ENCODE data around the gene RAB11FIP4. TPM values are rescaled to one million over a fixed set of nuclear protein-coding genes. Genes with fewer than 3 reads are reported as not detected.
A peak's percentile ranks its signal among the peaks of the same experiment; 100 is the strongest.

RAB11FIP4 gene
- total and polyA plus RNA-seq, 4 donors: 1.5 to 16.0 (median 3.3) TPM

DNA sequence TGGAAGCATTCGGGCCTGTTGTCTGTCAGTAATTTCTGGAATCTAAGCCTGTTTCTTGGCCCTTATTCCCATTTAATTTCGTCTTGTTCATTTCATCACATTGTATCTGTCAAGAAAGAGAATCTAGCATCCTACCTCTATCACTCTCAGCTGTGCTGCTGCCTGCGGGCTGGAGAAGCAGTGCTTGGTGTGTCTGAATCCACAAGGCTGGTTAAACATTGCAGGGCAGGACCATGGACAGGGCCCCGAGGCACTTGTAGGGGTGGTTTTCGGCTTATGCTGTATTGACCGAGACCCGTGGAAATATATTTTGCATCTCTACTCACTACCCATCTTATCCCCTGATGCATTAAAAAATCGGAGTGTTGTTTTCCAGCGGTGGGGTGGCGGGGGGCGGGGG is 3.1 kb downstream of the RAB11FIP4 start:
- no peak overlapping the region for H3K4me3 ChIP-seq (ENCODE audit: low read depth in 1 of 3, low read length in 3 of 3)
- peaks cover 0 to 10% (median 2%) of the 10 kb centered on the region in 4 donors for H3K4me1 ChIP-seq (ENCODE audit: control insufficient read depth in 4 of 4, insufficient read depth in 4 of 4, low read length in 3 of 4)
- peaks cover 0 to 5% (median 3%) of the 10 kb centered on the region in 4 donors for H3K27me3 ChIP-seq (ENCODE audit: control insufficient read depth in 4 of 4, insufficient read depth in 4 of 4, low read length in 3 of 4)
- DNase-seq (ENCODE audit: low spot score): peak; percentile 74
- H3K27ac ChIP-seq (ENCODE audit: low read depth in 1 of 2, low read length in 2 of 2): no peak overlapping the region
- 16% methylated on average over 11 of the region's 11 CpGs for WGBS
- no peak for TF ChIP-seq SP1 (IDR thresholded peaks at IDR 0.05)
- TF ChIP-seq, protein P1, sequence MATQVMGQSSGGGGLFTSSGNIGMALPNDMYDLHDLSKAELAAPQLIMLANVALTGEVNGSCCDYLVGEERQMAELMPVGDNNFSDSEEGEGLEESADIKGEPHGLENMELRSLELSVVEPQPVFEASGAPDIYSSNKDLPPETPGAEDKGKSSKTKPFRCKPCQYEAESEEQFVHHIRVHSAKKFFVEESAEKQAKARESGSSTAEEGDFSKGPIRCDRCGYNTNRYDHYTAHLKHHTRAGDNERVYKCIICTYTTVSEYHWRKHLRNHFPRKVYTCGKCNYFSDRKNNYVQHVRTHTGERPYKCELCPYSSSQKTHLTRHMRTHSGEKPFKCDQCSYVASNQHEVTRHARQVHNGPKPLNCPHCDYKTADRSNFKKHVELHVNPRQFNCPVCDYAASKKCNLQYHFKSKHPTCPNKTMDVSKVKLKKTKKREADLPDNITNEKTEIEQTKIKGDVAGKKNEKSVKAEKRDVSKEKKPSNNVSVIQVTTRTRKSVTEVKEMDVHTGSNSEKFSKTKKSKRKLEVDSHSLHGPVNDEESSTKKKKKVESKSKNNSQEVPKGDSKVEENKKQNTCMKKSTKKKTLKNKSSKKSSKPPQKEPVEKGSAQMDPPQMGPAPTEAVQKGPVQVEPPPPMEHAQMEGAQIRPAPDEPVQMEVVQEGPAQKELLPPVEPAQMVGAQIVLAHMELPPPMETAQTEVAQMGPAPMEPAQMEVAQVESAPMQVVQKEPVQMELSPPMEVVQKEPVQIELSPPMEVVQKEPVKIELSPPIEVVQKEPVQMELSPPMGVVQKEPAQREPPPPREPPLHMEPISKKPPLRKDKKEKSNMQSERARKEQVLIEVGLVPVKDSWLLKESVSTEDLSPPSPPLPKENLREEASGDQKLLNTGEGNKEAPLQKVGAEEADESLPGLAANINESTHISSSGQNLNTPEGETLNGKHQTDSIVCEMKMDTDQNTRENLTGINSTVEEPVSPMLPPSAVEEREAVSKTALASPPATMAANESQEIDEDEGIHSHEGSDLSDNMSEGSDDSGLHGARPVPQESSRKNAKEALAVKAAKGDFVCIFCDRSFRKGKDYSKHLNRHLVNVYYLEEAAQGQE (IDR thresholded peaks at IDR 0.05): peak; percentile 99
- H3K9me3 ChIP-seq (ENCODE audit: control insufficient read depth in 4 of 4, low read length in 3 of 4): no peaks in the 10 kb centered on the region
- no peak overlapping the region for H3K9ac ChIP-seq (ENCODE audit: low read depth in 1 of 2, low read length in 2 of 2)
- H3K36me3 ChIP-seq (ENCODE audit: control insufficient read depth in 4 of 4, insufficient read depth in 3 of 4, low read depth in 1 of 4, low read length in 3 of 4): no peaks in the 10 kb centered on the region

DNA sequence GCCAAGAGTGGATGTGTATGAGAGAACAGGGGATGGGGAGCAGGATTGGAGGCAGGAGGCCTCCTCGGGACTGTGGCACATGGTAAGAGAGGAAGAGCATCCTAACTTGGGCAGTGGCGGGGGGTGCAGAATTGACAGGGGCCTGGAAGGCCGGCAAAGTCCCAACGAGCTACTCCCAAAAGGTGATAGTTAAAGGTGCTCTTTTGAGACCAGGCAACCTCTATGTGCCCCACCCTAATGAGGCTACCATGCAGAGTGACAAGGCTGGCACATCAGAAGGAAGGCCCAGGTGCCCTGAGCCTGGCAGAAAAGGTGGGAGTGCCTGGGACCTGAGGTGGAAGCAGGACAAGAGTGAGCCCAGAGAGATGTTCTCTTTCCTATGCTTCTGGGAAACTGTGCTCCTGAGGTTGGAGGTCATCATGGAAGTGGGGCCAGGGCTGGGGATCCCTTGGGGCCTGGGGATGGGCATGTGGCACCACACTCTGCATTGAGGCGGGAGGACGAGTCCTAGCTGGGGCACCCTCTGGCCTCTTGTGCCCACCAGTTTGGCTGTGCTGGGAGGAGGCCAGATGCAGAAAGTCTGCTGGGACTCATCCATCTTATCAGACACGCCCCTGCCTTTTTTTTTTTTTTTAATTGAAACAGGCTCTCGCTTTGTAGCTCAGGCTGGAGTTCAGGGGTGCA is 5.9 kb downstream of the RAB11FIP4 start:
- Histone ChIP-seq H3K4me1 (ENCODE audit: control insufficient read depth in 4 of 4, insufficient read depth in 4 of 4, low read length in 3 of 4) (peaks cover 0 to under 1% (median 0%) of the 10 kb centered on the region in 4 donors), H3K9ac (ENCODE audit: low read depth in 1 of 2, low read length in 2 of 2) (no peak overlapping the region), H3K9me3 (ENCODE audit: control insufficient read depth in 4 of 4, low read length in 3 of 4) (no peaks in the 10 kb centered on the region), H3K36me3 (ENCODE audit: control insufficient read depth in 4 of 4, insufficient read depth in 3 of 4, low read depth in 1 of 4, low read length in 3 of 4) (no peaks in the 10 kb centered on the region), H3K27me3 (ENCODE audit: control insufficient read depth in 4 of 4, insufficient read depth in 4 of 4, low read length in 3 of 4) (peaks cover 0 to 2% (median under 1%) of the 10 kb centered on the region in 4 donors), H3K4me3 (ENCODE audit: low read depth in 1 of 3, low read length in 3 of 3) (no peak overlapping the region), H3K27ac (ENCODE audit: low read depth in 1 of 2, low read length in 2 of 2) (no peak overlapping the region)
- 80% methylated on average over 8 of the region's 8 CpGs for WGBS
- no peak for DNase-seq (ENCODE audit: low spot score)
- TF ChIP-seq, protein P2, sequence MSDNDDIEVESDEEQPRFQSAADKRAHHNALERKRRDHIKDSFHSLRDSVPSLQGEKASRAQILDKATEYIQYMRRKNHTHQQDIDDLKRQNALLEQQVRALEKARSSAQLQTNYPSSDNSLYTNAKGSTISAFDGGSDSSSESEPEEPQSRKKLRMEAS (IDR thresholded peaks at IDR 0.05): no peak
- TF ChIP-seq RAD21 (IDR thresholded peaks at IDR 0.05) (no peak), GABPA (IDR thresholded peaks at IDR 0.05 in 1 of 2, conservative IDR thresholded peaks at IDR 0.05 in 1 of 2) (no peak), FOXA1 (IDR thresholded peaks at IDR 0.05) (no peak), JUND (IDR thresholded peaks at IDR 0.05) (no peak), FOXA2 (IDR thresholded peaks at IDR 0.05) (no peak), RXRA (IDR thresholded peaks at IDR 0.05) (no peak), HNF4G (IDR thresholded peaks at IDR 0.05) (no peak), NR2F2 (IDR thresholded peaks at IDR 0.05) (no peak), EGR1 (IDR thresholded peaks at IDR 0.05; ENCODE audit: low read depth in 2 of 2) (no peak), YY1 (IDR thresholded peaks at IDR 0.05) (no peak), HNF4A (conservative IDR thresholded peaks at IDR 0.05) (no peak)
- TF ChIP-seq, protein P3, sequence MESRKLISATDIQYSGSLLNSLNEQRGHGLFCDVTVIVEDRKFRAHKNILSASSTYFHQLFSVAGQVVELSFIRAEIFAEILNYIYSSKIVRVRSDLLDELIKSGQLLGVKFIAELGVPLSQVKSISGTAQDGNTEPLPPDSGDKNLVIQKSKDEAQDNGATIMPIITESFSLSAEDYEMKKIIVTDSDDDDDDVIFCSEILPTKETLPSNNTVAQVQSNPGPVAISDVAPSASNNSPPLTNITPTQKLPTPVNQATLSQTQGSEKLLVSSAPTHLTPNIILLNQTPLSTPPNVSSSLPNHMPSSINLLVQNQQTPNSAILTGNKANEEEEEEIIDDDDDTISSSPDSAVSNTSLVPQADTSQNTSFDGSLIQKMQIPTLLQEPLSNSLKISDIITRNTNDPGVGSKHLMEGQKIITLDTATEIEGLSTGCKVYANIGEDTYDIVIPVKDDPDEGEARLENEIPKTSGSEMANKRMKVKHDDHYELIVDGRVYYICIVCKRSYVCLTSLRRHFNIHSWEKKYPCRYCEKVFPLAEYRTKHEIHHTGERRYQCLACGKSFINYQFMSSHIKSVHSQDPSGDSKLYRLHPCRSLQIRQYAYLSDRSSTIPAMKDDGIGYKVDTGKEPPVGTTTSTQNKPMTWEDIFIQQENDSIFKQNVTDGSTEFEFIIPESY (IDR thresholded peaks at IDR 0.05): no peak
- TF ChIP-seq, protein P4, sequence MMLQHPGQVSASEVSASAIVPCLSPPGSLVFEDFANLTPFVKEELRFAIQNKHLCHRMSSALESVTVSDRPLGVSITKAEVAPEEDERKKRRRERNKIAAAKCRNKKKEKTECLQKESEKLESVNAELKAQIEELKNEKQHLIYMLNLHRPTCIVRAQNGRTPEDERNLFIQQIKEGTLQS (IDR thresholded peaks at IDR 0.05): no peak
- TF ChIP-seq, protein P1 (IDR thresholded peaks at IDR 0.05): no peak
- TF ChIP-seq, protein P5, sequence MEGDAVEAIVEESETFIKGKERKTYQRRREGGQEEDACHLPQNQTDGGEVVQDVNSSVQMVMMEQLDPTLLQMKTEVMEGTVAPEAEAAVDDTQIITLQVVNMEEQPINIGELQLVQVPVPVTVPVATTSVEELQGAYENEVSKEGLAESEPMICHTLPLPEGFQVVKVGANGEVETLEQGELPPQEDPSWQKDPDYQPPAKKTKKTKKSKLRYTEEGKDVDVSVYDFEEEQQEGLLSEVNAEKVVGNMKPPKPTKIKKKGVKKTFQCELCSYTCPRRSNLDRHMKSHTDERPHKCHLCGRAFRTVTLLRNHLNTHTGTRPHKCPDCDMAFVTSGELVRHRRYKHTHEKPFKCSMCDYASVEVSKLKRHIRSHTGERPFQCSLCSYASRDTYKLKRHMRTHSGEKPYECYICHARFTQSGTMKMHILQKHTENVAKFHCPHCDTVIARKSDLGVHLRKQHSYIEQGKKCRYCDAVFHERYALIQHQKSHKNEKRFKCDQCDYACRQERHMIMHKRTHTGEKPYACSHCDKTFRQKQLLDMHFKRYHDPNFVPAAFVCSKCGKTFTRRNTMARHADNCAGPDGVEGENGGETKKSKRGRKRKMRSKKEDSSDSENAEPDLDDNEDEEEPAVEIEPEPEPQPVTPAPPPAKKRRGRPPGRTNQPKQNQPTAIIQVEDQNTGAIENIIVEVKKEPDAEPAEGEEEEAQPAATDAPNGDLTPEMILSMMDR (IDR thresholded peaks at IDR 0.05; ENCODE audit: low read depth, low read length, missing input control): no peak

Data from liver (tissue), 9 donors.